NB4 (cell line): ENCODE measurements around the gene CPNE2.
A peak's percentile ranks its signal among the peaks of the same experiment; 100 is the strongest.

Experiments used
- DNase-seq: peaks from one replicate; pipeline ENCODE4 v3.0.0; 2010; ENCODE audit warnings: low read depth
- H3K4me3 ChIP-seq: one replicate; pipeline ENCODE4 v1.5.1; 2011; ENCODE audit warnings: mild to moderate bottlenecking, low read depth, low read length, moderate library complexity
- CTCF ChIP-seq: IDR thresholded peaks from one replicate; pipeline ENCODE4 v1.5.1; 2012; ENCODE audit warnings: low read depth, low read length
- MAX ChIP-seq: IDR thresholded peaks from 2 replicates; pipeline ENCODE4 v1.6.1; 2011; ENCODE audit warnings: low read depth, low read length
- MYC ChIP-seq: IDR thresholded peaks from 2 replicates; pipeline ENCODE4 v1.6.1; 2011; ENCODE audit warnings: low read depth, low read length
- POLR2A ChIP-seq: IDR thresholded peaks from 2 replicates; pipeline ENCODE4 v1.6.1; 2011; ENCODE audit warnings: mild to moderate bottlenecking; ENCODE audit not compliant: insufficient read length; ENCODE audit errors: extremely low read depth

Gene CPNE2

GRCh38 chr16:57118461-57119084 is 26.2 kb downstream of the CPNE2 start:
- no peak overlapping the region for H3K4me3 ChIP-seq
- DNase-seq: no peak
- TF ChIP-seq MYC (no peak), MAX (no peak), CTCF (no peak)

DNA sequence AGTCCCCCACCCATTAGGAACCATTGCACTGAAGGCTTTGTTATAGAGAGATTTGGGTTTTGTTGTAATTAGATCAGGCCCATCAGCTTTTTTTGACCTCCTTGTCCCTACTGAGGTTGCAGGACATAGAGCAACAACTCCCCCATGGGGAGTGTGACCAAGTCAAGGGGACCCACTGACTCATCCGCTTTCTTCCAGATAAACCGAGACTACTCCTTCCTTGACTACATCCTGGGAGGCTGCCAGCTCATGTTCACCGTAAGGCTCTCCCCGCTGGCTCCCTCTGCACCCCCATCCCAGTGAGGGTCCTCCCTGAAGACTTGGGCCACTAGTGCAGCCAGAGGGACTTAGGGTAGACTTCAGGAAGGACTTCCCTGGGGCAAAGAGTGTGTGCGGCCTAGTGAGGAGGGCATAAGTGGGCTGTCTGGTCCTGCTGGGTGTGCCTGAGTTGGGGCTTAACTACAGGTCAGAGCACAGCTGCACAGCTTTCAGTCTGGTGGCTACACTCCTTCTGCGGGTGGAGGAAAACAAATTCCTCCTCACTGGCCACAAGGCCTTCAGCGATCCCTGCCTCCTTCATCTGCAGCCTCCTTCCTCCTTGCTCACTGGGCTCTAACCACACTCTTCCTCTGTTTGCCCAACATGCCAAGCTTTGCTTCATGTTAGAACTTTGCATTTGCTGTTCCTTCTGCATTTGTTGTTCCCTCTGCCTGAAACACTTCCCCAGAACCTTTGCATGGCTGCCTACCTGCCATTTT is 31.0 kb downstream of the CPNE2 start:
- DNase-seq: peak; percentile 44
- TF ChIP-seq MAX (no peak), MYC (no peak), CTCF (no peak), POLR2A (no peak)
- no peak overlapping the region for H3K4me3 ChIP-seq

DNA sequence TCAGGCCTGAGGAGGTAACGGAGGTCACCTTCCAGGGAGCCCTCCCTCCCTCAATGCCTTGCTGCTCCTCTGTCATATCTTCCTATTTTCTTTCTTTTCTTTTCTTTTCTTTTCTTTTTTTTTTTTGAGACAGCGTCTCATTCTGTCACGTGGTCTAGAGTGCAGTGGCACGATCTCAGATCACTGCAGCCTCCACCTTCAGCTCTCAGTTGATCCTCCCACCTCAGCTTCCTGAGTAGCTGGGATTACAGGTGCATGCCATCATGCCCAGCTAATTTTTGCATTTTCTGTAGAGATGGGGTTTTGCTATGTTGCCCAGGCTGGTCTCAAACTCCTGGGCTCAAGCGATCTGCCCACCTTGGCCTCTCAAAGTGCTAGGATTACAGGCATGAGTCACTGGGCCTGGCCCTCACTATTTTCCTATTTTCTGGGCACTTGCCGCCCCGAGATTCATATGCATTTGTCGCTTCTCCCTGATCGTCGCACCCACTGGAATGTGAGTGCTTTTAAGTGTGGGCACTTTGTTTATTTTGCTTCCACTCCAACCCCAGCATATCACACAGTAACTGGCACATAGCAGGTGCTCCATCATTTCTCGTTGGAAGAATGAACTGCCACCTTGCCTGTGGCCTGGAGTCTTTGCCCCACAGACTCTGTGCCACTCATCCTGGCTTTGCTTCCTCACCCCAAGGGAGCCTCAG is 31.7 kb downstream of the CPNE2 start:
- no peak for DNase-seq
- TF ChIP-seq MAX (no peak), CTCF (no peak), MYC (no peak), POLR2A (no peak)
- H3K4me3 ChIP-seq: no peak overlapping the region

- TF ChIP-seq MAX (no peak), CTCF (no peak), POLR2A (no peak), MYC (no peak)
- no peak overlapping the region for H3K4me3 ChIP-seq
- DNase-seq: no peak
Measured at GRCh38 chr16:57125376-57125775, 33.0 kb downstream of the CPNE2 start.

DNA sequence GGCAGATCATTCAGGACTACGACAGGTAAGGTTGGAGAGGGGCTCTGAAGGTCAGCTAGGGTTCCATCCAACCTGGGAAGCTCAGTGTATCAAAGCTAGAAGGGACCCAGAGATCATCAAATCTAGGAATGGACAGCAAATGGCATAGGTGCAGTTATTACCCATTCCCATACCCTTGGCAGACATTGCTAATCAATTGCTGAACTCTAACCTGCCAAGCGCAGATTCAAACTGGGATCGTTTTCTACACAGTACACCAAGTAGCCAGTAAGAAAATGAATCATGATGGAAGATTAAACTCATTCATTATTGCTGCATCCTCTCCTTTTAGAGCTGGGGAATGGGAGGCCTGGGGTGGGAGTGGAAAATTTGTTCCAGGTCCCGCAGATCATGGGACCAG is 33.6 kb downstream of the CPNE2 start:
- TF ChIP-seq POLR2A (no peak), MYC (no peak), CTCF (no peak), MAX (no peak)
- DNase-seq: no peak
- no peak overlapping the region for H3K4me3 ChIP-seq
